Liver (tissue), 3 donors: ENCODE measurements around the gene ALK.

Experiments used
- CTCF ChIP-seq: fragments of 150-350 bp; IDR thresholded peaks from 2 replicates; pipeline ENCODE4 v1.5.1; 2017; ENCODE audit warnings: improper control_type of control experiment, low read depth, low read length; ENCODE audit not compliant: missing input control
- FOXA1 ChIP-seq: IDR thresholded peaks from 2 replicates; pipeline ENCODE4 v1.6.1; 2016; ENCODE audit warnings: antibody characterized with exemption
- GABPA ChIP-seq, 2 donors: IDR thresholded peaks in 1 of 2; conservative IDR thresholded peaks in 1 of 2; 2 replicates each; pipeline ENCODE4 v1.6.1; 2016; ENCODE audit warnings: antibody characterized with exemption in 2 of 2, mild to moderate bottlenecking in 1 of 2, moderate library complexity in 1 of 2
- JUND ChIP-seq, 2 donors: IDR thresholded peaks; 2 replicates each; pipeline ENCODE4 v1.6.1; 2016; ENCODE audit warnings: antibody characterized with exemption in 2 of 2
- RXRA ChIP-seq, 2 donors: IDR thresholded peaks; 2 replicates each; pipeline ENCODE4 v1.6.1; 2017 to 2018; ENCODE audit warnings: antibody characterized with exemption in 2 of 2, mild to moderate bottlenecking in 1 of 2
- SP1 ChIP-seq: IDR thresholded peaks from 2 replicates; pipeline ENCODE4 v1.6.1; 2018; ENCODE audit warnings: antibody characterized with exemption, mild to moderate bottlenecking
- TAF1 ChIP-seq: conservative IDR thresholded peaks from 2 replicates; pipeline ENCODE4 v1.6.1; 2016; ENCODE audit warnings: antibody characterized with exemption, mild to moderate bottlenecking
- donor health status: healthy.
- donor health status: healthy.

GRCh38 chr2:29335396-29335795, 586.0 kb downstream of the ALK start:
- TF ChIP-seq JUND (IDR thresholded peaks at IDR 0.05) (no peak), CTCF (no peak), SP1 (no peak), GABPA (IDR thresholded peaks at IDR 0.05 in 1 of 2, conservative IDR thresholded peaks at IDR 0.05 in 1 of 2) (no peak), TAF1 (no peak), RXRA (IDR thresholded peaks at IDR 0.05) (no peak), FOXA1 (no peak)
